ENCODE results near the gene PRDM16.

The PRDM16 gene

GRCh38 chr1:3292868-3293562 is 224.0 kb downstream of the PRDM16 start:
- DNase-seq: no peak

- no peak for DNase-seq
Measured at GRCh38 chr1:3293563-3294080, 224.6 kb downstream of the PRDM16 start.

- no peak for DNase-seq
Measured at GRCh38 chr1:3294450-3294849, 225.4 kb downstream of the PRDM16 start.

- no peak for DNase-seq
Measured at GRCh38 chr1:3295846-3296245, 226.8 kb downstream of the PRDM16 start.

GRCh38 chr1:3296326-3296725 is 227.3 kb downstream of the PRDM16 start:
- DNase-seq: no peak

- DNase-seq: no peak
Measured at GRCh38 chr1:3296826-3297225, 227.8 kb downstream of the PRDM16 start.

GRCh38 chr1:3297756-3298155 is 228.8 kb downstream of the PRDM16 start:
- no peak for DNase-seq

- DNase-seq: no peak
Measured at GRCh38 chr1:3298197-3298596, 229.2 kb downstream of the PRDM16 start.

- DNase-seq: no peak
Measured at GRCh38 chr1:3304246-3304645, 235.2 kb downstream of the PRDM16 start.

GRCh38 chr1:3304692-3305091 is 235.7 kb downstream of the PRDM16 start:
- no peak for DNase-seq

- DNase-seq: no peak
Measured at GRCh38 chr1:3305156-3305555, 236.2 kb downstream of the PRDM16 start.

GRCh38 chr1:3306583-3307291 is 237.7 kb downstream of the PRDM16 start:
- no peak for DNase-seq

- no peak for DNase-seq
Measured at GRCh38 chr1:3307359-3307758, 238.4 kb downstream of the PRDM16 start.

GRCh38 chr1:3308053-3308452 is 239.1 kb downstream of the PRDM16 start:
- DNase-seq: no peak

- DNase-seq: no peak
Measured at GRCh38 chr1:3310718-3311400, 241.9 kb downstream of the PRDM16 start.

GRCh38 chr1:3311711-3312110 is 242.7 kb downstream of the PRDM16 start:
- DNase-seq: no peak

GRCh38 chr1:3312310-3312897 is 243.4 kb downstream of the PRDM16 start:
- DNase-seq: no peak

- DNase-seq: no peak
Measured at GRCh38 chr1:3312898-3313575, 244.0 kb downstream of the PRDM16 start.

- no peak for DNase-seq
Measured at GRCh38 chr1:3313576-3313950, 244.6 kb downstream of the PRDM16 start.

GRCh38 chr1:3314491-3315381 is 245.7 kb downstream of the PRDM16 start:
- DNase-seq: no peak

GRCh38 chr1:3315399-3316339 is 246.7 kb downstream of the PRDM16 start:
- DNase-seq: no peak
